K562 treated with DMSO at 1 percent for 4 hours (cell line): Measurements from ENCODE around the gene DDX50. TPM values are rescaled to one million over a fixed set of nuclear protein-coding genes. Genes with fewer than 3 reads are reported as not detected.

ENCODE experiments used
- total RNA-seq: library from RNA; unstranded; fragments of 300-600 nt; gene quantifications from 2 replicates; pipeline ENCODE4 v1.2.3, GENCODE V29; 2022; ENCODE audit not compliant: insufficient read depth

Gene DDX50
- total RNA-seq = 31.8 and 33.2 TPM in 2 replicates

GRCh38 chr10:68901105-68901927 lies at the start of gene DDX50:
TSS of gene DDX50 (plus strand) at chr10:68901315. CDS start at chr10:68901385, 70 bp downstream.

GRCh38 chr10:68955832-68956532 lies 54.9 kb downstream of the DDX50 start, which contains the start of gene DDX21:
TSS of gene DDX21 (plus strand) at chr10:68956170. CDS start at chr10:68956226, 56 bp downstream.

GRCh38 chr10:68988530-68989316 lies 87.6 kb downstream of the DDX50 start, which contains the start of gene KIFBP:
TSS of gene KIFBP (plus strand) at chr10:68988803. CDS start at chr10:68988833, 30 bp downstream.

Other genes with a start within 250 kb of the DDX50 start
- gene CCAR1, start 180.1 kb upstream of the DDX50 start, total RNA-seq = 43.1 and 51.7 TPM in 2 replicates
- gene STOX1, start 73.8 kb upstream of the DDX50 start, total RNA-seq = 4.6 and 5.1 TPM in 2 replicates
- 66.5 and 79.3 TPM in 2 replicates for gene DDX21, start 54.9 kb downstream of the DDX50 start, total RNA-seq
- 21.9 and 30.7 TPM in 2 replicates for gene KIFBP, start 87.5 kb downstream of the DDX50 start, total RNA-seq
- 163 and 179 TPM in 2 replicates for gene SRGN, start 186.8 kb downstream of the DDX50 start, total RNA-seq
- gene VPS26A, start 222.9 kb downstream of the DDX50 start, total RNA-seq = 51.1 and 51.2 TPM in 2 replicates